Vagina (tissue), 2 donors: ENCODE results near the gene TTC28. TPM values are rescaled to one million over a fixed set of nuclear protein-coding genes. Genes with fewer than 3 reads are reported as not detected.

Experiments used
- DNase-seq, 2 donors: peaks; one replicate each; pipeline ENCODE4 v3.0.0-alpha.2; 2017; ENCODE audit errors: extremely low spot score in 2 of 2
- H3K27ac ChIP-seq: fragments of 200-600 bp; sonication (generic); one replicate; pipeline ENCODE4 v1.5.1; 2019
- H3K27me3 ChIP-seq: fragments of 200-600 bp; sonication (generic); one replicate; pipeline ENCODE4 v1.5.1; 2019
- H3K36me3 ChIP-seq, 2 donors: fragments of 200-600 bp; sonication (generic); one replicate each; pipeline ENCODE4 v1.5.1; 2017 to 2019
- H3K4me1 ChIP-seq: fragments of 200-600 bp; sonication (generic); one replicate; pipeline ENCODE4 v1.5.1; 2019
- H3K4me3 ChIP-seq, 2 donors: fragments of 200-600 bp; sonication (generic); 1 replicate in 1 of 2; 2 replicates in 1 of 2; pipeline ENCODE4 v1.5.1; 2016 to 2019
- H3K9me3 ChIP-seq: fragments of 200-600 bp; sonication (generic); one replicate; pipeline ENCODE4 v1.5.1; 2019
- CTCF ChIP-seq, 3 experiments: fragments of 450-650 bp in 2 of 3; fragments of 200-600 bp in 1 of 3; sonication (generic) in 1 of 3; IDR thresholded peaks; one replicate each; pipeline ENCODE4 v1.5.1; 2017 to 2019; ENCODE audit warnings: antibody characterized with exemption in 3 of 3, mild to moderate bottlenecking in 2 of 3, moderate library complexity in 2 of 3
- POLR2A ChIP-seq, 2 donors: fragments of 450-650 bp; IDR thresholded peaks; one replicate each; pipeline ENCODE4 v1.6.1; 2017; ENCODE audit warnings: antibody characterized with exemption in 2 of 2, mild to moderate bottlenecking in 2 of 2, moderate library complexity in 2 of 2
- POLR2AphosphoS5 ChIP-seq, 2 donors: sonication (generic); formaldehyde crosslinking; IDR thresholded peaks; one replicate each; pipeline ENCODE4 v1.9.0; 2017; ENCODE audit warnings: antibody characterized with exemption in 2 of 2, mild to moderate bottlenecking in 2 of 2, low read depth in 1 of 2; ENCODE audit not compliant: insufficient read depth in 1 of 2
- intact Hi-C: fragments of 100-400 bp; cut with DNase I; formaldehyde crosslinking; loops from one replicate; pipeline ENCODE4 v1.15.1; 2023
- total RNA-seq: library from RNA; depleted of rRNA; stranded (reverse); fragments of >200 nt; gene quantifications from one replicate; pipeline ENCODE4 v1.2.3, GENCODE V29; 2016

The TTC28 gene
- total RNA-seq, 1 donor from 2014 or later = 41.7 TPM

DNA sequence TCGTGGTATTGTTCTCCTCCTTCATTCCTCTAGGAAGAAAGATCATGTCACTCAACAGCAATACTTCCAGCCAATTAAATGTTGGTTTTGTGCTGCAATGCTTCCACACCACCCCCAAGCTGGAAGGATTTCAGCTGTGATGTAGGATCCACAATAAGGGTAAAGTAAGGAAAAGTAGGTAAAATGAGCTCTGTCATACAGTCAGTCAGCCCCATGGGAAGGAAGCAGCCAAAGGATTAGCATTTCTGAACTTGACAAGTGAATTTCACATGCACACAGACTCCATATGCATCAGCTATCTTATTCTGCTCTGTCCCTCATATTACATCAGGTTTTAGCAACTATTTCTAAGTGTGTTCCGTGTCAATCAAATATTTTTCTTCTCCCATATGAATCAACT, 197.9 kb downstream of the TTC28 start:
- no peak for DNase-seq
- Histone ChIP-seq H3K27ac (no peak overlapping the region), H3K36me3 (no peaks in the 10 kb centered on the region), H3K9me3 (no peaks in the 10 kb centered on the region), H3K4me1 (peaks cover 8% of the 10 kb centered on the region), H3K27me3 (no peaks in the 10 kb centered on the region), H3K4me3 (no peak overlapping the region)
- TF ChIP-seq CTCF (IDR thresholded peaks at IDR 0.05) (no peak), POLR2A (IDR thresholded peaks at IDR 0.05) (no peak), POLR2AphosphoS5 (IDR thresholded peaks at IDR 0.05; ENCODE audit: insufficient read depth in 1 of 2, low read depth in 1 of 2) (no peak)
- intact Hi-C loops = no loop called here

- H3K27me3 ChIP-seq = no peaks in the 10 kb centered on the region
- H3K9me3 ChIP-seq = no peaks in the 10 kb centered on the region
- DNase-seq = no peak
- intact Hi-C loops = no loop called here
- H3K27ac ChIP-seq = no peak overlapping the region
- no peaks in the 10 kb centered on the region for H3K36me3 ChIP-seq
- H3K4me1 ChIP-seq = peaks cover 8% of the 10 kb centered on the region
- TF ChIP-seq POLR2A (IDR thresholded peaks at IDR 0.05) = no peak
- no peak overlapping the region for H3K4me3 ChIP-seq
Observed at GRCh38 chr22:28480000-28480715, 199.5 kb downstream of the TTC28 start.

- no peak for DNase-seq
- H3K27me3 ChIP-seq = no peaks in the 10 kb centered on the region
- TF ChIP-seq CTCF (IDR thresholded peaks at IDR 0.05) (no peak), POLR2AphosphoS5 (IDR thresholded peaks at IDR 0.05; ENCODE audit: insufficient read depth in 1 of 2, low read depth in 1 of 2) (no peak), POLR2A (IDR thresholded peaks at IDR 0.05) (no peak)
- H3K36me3 ChIP-seq = no peaks in the 10 kb centered on the region
- no peak overlapping the region for H3K27ac ChIP-seq
- intact Hi-C loops = no loop called here
- H3K9me3 ChIP-seq = no peaks in the 10 kb centered on the region
- H3K4me1 ChIP-seq = peaks cover 9% of the 10 kb centered on the region
- H3K4me3 ChIP-seq = no peak overlapping the region
Observed at GRCh38 chr22:28478564-28478963, 201.1 kb downstream of the TTC28 start.

- Histone ChIP-seq H3K27ac (no peak overlapping the region), H3K4me1 (peaks cover 14% of the 10 kb centered on the region), H3K9me3 (no peaks in the 10 kb centered on the region), H3K27me3 (no peaks in the 10 kb centered on the region), H3K36me3 (no peaks in the 10 kb centered on the region), H3K4me3 (no peak overlapping the region)
- intact Hi-C loops = no loop called here
- TF ChIP-seq CTCF (IDR thresholded peaks at IDR 0.05) (no peak), POLR2A (IDR thresholded peaks at IDR 0.05) (no peak)
- no peak for DNase-seq
Observed at GRCh38 chr22:28477556-28477955, 202.1 kb downstream of the TTC28 start.

GRCh38 chr22:28474330-28474729, 205.3 kb downstream of the TTC28 start:
- intact Hi-C loops = no loop called here
- H3K27ac ChIP-seq = no peak overlapping the region
- no peaks in the 10 kb centered on the region for H3K9me3 ChIP-seq
- H3K36me3 ChIP-seq = no peaks in the 10 kb centered on the region
- H3K4me3 ChIP-seq = no peak overlapping the region
- H3K27me3 ChIP-seq = no peaks in the 10 kb centered on the region
- peaks cover 6% of the 10 kb centered on the region for H3K4me1 ChIP-seq
- DNase-seq = no peak
- no peak for TF ChIP-seq POLR2A (IDR thresholded peaks at IDR 0.05)
- no peak for TF ChIP-seq CTCF (IDR thresholded peaks at IDR 0.05)
- no peak for TF ChIP-seq POLR2AphosphoS5 (IDR thresholded peaks at IDR 0.05; ENCODE audit: insufficient read depth in 1 of 2, low read depth in 1 of 2)
